ENCODE data around the gene RALBP1.

RALBP1 gene

GRCh38 chr18:9574473-9575115 is 99.3 kb downstream of the RALBP1 start:
- H3K4me3 ChIP-seq (ENCODE audit: low read length): no peak overlapping the region
- no peaks in the 10 kb centered on the region for H3K27me3 ChIP-seq (ENCODE audit: insufficient read depth, low read length)
- no peaks in the 10 kb centered on the region for H3K9me3 ChIP-seq (ENCODE audit: low read length)
- H3K36me3 ChIP-seq (ENCODE audit: insufficient read depth, low read length): peaks cover 89% of the 10 kb centered on the region
- H3K4me1 ChIP-seq (ENCODE audit: insufficient read depth, low read length): no peaks in the 10 kb centered on the region
- no peak overlapping the region for H2AFZ ChIP-seq (ENCODE audit: low read depth, low read length)

DNA sequence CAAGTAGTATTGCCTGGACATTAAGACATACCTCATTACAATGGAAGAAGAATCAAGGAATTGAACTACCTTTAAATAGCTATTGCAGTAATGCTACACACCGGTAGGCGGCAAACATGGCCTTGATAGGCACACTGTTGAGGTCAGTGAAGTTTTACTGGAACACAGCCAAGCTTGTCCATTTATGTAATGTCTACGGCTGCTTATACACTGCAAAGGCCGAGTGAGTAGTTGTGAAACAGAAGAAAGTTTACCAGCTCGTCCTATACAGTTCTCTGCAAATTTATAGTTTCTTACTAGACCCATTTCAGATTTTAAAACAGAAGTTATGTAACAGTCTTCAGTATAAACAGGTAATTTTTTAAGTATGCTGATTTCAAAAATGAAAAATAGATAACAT is 100.2 kb downstream of the RALBP1 start:
- Histone ChIP-seq H3K4me1 (ENCODE audit: insufficient read depth, low read length) (no peaks in the 10 kb centered on the region), H3K4me3 (ENCODE audit: low read length) (no peak overlapping the region), H3K9me3 (ENCODE audit: low read length) (peaks cover 2% of the 10 kb centered on the region), H2AFZ (ENCODE audit: low read depth, low read length) (no peak overlapping the region), H3K36me3 (ENCODE audit: insufficient read depth, low read length) (peaks cover 86% of the 10 kb centered on the region), H3K27me3 (ENCODE audit: insufficient read depth, low read length) (no peaks in the 10 kb centered on the region)

GRCh38 chr18:9577361-9577760 is 102.0 kb downstream of the RALBP1 start:
- H3K9me3 ChIP-seq (ENCODE audit: low read length): peaks cover 6% of the 10 kb centered on the region
- H3K36me3 ChIP-seq (ENCODE audit: insufficient read depth, low read length): peaks cover 87% of the 10 kb centered on the region
- H3K4me3 ChIP-seq (ENCODE audit: low read length): no peak overlapping the region
- no peaks in the 10 kb centered on the region for H3K4me1 ChIP-seq (ENCODE audit: insufficient read depth, low read length)
- H2AFZ ChIP-seq (ENCODE audit: low read depth, low read length): no peak overlapping the region
- no peaks in the 10 kb centered on the region for H3K27me3 ChIP-seq (ENCODE audit: insufficient read depth, low read length)

GRCh38 chr18:9578306-9578705 is 103.0 kb downstream of the RALBP1 start:
- Histone ChIP-seq H3K4me3 (ENCODE audit: low read length) (no peak overlapping the region), H3K27me3 (ENCODE audit: insufficient read depth, low read length) (no peaks in the 10 kb centered on the region), H3K9me3 (ENCODE audit: low read length) (peaks cover 12% of the 10 kb centered on the region), H2AFZ (ENCODE audit: low read depth, low read length) (no peak overlapping the region), H3K4me1 (ENCODE audit: insufficient read depth, low read length) (no peaks in the 10 kb centered on the region), H3K36me3 (ENCODE audit: insufficient read depth, low read length) (peaks cover 88% of the 10 kb centered on the region)

GRCh38 chr18:9581667-9582066 is 106.4 kb downstream of the RALBP1 start:
- Histone ChIP-seq H3K9me3 (ENCODE audit: low read length) (peaks cover 12% of the 10 kb centered on the region), H3K36me3 (ENCODE audit: insufficient read depth, low read length) (peaks cover 76% of the 10 kb centered on the region), H3K4me3 (ENCODE audit: low read length) (no peak overlapping the region), H3K27me3 (ENCODE audit: insufficient read depth, low read length) (no peaks in the 10 kb centered on the region), H2AFZ (ENCODE audit: low read depth, low read length) (no peak overlapping the region), H3K4me1 (ENCODE audit: insufficient read depth, low read length) (no peaks in the 10 kb centered on the region)

GRCh38 chr18:9586814-9587213 is 111.5 kb downstream of the RALBP1 start:
- Histone ChIP-seq H2AFZ (ENCODE audit: low read depth, low read length) (no peak overlapping the region), H3K36me3 (ENCODE audit: insufficient read depth, low read length) (peaks cover 71% of the 10 kb centered on the region), H3K4me1 (ENCODE audit: insufficient read depth, low read length) (no peaks in the 10 kb centered on the region), H3K9me3 (ENCODE audit: low read length) (peaks cover 6% of the 10 kb centered on the region), H3K4me3 (ENCODE audit: low read length) (no peak overlapping the region), H3K27me3 (ENCODE audit: insufficient read depth, low read length) (no peaks in the 10 kb centered on the region)

Measured in neuron (in vitro differentiated cells).